GM18519 (cell line): Measurements from ENCODE around the gene CSAG3.

Source experiments
- ATAC-seq: cut with Tn5 transposase; IDR thresholded peaks from one replicate; pipeline ENCODE4 v1.9.1; 2021; ENCODE audit warnings: mild to moderate bottlenecking, moderate library complexity; ENCODE audit not compliant: unreplicated experiment, low FRiP score

The CSAG3 gene

GRCh38 chrX:152806035-152806434 lies 47.0 kb downstream of the CSAG3 start:
- no peak for ATAC-seq
